NCI-H2196 treated with DMSO at 0.1 percent for 48 hours (cell line): ENCODE results near the gene KRTAP5-5.

Source experiments
- DNase-seq: peaks from one replicate; lab custom pipeline; 2025; ENCODE audit not compliant: unreplicated experiment; lab: John Stamatoyannopoulos, UW

Gene KRTAP5-5

DNA sequence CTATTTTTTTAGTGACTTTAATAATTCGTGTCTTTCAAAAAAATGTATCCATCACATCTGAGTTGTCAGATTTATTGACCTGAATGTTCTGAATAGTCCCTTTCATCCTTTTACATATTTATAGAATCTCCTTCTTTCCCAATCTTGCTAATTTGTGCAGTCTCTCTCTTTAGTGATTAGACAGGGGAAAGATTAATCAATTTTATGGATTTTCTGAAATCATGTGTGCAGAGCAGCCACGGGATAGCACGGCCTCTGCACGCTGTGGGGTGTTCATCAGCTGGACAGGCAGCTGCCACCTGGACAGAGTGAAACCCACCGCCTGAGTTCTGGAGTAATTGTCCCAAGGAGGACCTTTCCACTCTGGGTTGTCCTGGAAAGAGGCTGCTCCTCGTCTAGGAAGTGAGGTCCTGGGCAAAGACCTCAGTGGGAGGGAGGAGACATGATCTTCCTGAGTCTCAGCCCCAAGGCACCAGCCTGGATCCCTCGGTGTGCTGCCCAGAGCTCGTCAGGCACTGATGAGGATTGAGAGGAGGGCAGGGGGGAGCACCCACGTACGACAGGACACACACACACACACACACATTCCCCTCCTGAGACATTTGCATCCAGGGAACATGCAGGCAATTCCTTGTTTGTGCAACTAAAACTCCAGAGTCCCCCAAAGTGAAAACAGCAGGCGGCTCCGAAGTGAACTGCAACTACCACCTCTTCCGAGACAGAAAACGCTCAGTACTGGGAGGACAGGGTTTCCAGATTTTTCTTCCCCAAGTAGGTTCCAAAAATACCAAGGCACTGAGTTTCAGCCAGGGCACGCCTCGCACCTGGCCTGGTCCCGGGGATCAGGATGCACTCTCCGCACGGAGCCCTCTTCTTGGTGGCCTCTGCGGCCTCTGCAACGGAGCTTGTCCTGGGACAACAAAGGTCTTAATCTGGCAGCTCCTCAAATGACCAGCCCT is 44.9 kb downstream of the KRTAP5-5 start:
- DNase-seq = no peak

DNA sequence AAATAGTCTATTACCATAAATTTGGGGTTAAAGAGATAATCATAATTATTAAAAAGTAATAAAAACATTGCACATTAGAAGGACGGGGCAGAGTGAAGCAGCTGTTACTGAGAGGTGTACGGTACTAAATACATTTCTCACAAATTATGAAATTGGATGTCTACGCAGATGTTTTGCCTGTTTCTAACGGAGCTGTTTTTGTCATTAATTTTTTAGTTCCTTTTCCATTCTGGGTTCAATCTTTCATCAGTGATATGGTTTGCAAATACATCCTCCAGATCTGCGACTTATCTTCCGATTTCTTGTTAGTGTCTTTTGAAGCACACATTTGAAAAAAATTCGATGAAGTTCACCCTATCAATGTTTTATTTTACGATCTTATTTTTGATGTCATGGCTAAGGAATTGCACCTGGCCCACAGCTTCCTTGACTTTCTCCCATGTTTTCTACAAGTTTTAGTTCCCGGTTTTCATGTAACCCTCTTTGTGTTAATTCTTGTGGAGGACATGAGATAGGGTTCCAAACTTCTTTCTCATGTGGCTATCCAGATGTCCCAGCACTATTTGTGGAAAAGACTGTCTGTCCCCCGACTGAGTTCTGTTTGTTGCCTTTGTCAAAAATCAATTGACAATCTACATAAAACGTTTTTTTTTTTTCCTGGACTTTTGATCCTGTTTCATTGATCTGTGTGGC is 46.1 kb downstream of the KRTAP5-5 start:
- no peak for DNase-seq

DNA sequence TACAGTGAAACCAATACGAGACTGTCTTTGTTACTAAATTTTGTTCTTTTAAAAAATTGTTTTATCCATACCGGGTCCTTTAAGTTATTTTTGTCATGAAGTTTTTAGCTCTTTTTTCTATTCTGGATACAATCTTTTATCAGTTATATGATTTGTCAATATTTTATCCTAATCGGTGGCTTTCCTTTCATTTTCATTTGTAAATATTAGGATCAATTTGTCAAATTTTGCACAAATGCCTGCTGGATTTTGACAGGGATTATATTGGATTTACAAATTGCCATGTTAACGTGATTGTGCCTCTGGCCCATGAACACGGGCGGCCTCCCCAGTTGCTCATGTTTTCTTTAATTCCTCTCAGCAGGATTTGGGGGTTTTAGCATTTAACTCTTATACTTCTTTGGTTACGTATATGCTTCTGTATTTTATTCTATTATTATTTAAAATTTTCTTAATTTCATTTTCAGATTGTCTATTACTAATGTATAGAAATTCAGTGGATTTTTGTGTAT is 46.7 kb downstream of the KRTAP5-5 start:
- no peak for DNase-seq

DNA sequence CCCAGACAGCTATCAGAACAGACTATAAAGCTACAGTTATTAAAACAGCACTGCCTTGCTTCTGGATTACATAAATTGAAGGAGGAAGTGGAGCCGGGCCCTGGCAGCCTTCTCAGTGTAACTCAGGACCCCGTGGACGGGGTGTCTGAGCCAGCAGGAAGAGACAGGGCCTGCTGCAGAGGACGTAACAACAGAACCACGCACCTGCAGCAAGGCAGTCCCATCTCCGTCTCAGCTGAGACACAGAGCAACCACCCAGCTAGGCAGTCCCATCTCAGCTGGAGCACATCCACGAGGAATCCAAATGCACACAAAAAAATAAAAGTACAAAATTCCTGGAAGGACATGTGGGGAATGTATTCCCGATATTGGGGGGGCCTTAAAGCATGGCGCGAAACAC is 50.3 kb downstream of the KRTAP5-5 start:
- DNase-seq = no peak
